ENCODE measurements around the gene ZNF865. TPM values are rescaled to one million over a fixed set of nuclear protein-coding genes. Genes with fewer than 3 reads are reported as not detected.

Gene ZNF865
- total and polyA plus RNA-seq, 7 experiments from 2014 or later: 0.06 to 22.7 (median 15.2) TPM

GRCh38 chr19:55611983-55612645, 6.7 kb downstream of the ZNF865 start:
- Histone ChIP-seq H3K9me3 (ENCODE audit: control insufficient read depth in 2 of 3, low read length in 3 of 3) (no peaks in the 10 kb centered on the region), H3K4me1 (ENCODE audit: control insufficient read depth in 2 of 2, insufficient read depth in 2 of 2, low read length in 2 of 2) (no peaks in the 10 kb centered on the region), H3K4me3 (ENCODE audit: low read length) (no peak overlapping the region), H3K27ac (ENCODE audit: low read depth, low read length) (no peak overlapping the region), H3K36me3 (ENCODE audit: control insufficient read depth in 2 of 3, insufficient read depth in 3 of 3, low read length in 3 of 3) (peaks cover 0 to 55% (median 3%) of the 10 kb centered on the region in 3 experiments), H3K27me3 (ENCODE audit: control insufficient read depth in 2 of 2, insufficient read depth in 2 of 2, low read length in 2 of 2) (no peaks in the 10 kb centered on the region)
- ChIA-PET POLR2A (interaction anchor here (0.7 kb wide), 1 partner anchor 12 kb away, joined by 3 read pairs; the partner anchor contains the start of gene ZNF524), CTCF (no interaction called here)
- no peak for DNase-seq
- Mint-ChIP-seq H3K9me3 (no peaks in the 10 kb centered on the region), H3K27ac (peak overlapping the region in 6 of 9 donors; percentile 11 to 62 (median 27)), H3K36me3 (peaks cover 0 to 25% (median 8%) of the 10 kb centered on the region in 5 donors), H3K4me3 (no peak overlapping the region), H3K4me1 (peaks cover 24 to 50% (median 42%) of the 10 kb centered on the region in 7 donors), H3K27me3 (no peaks in the 10 kb centered on the region)
- ATAC-seq: peak; percentile 46
- intact Hi-C loops (cut with micrococcal nuclease): no loop called here

DNA sequence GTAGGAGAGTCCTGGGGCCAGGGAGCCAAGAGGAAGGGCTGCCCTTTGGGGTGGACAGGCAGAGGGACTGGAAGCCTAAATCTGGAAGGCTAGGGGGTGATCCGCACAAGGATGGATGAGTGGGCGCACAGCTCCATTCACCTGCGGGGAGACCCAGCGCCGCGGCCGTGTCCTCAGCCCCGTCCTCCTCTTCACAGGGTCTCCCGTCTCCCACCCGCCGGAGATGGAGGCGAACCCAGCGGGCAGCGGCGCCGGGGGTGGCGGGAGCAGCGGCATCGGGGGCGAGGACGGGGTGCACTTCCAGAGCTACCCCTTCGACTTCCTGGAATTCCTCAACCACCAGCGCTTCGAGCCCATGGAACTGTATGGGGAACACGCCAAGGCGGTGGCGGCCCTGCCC, 7.9 kb downstream of the ZNF865 start:
- no peaks in the 10 kb centered on the region for H3K27me3 Mint-ChIP-seq
- no peaks in the 10 kb centered on the region for H3K27me3 ChIP-seq (ENCODE audit: control insufficient read depth in 2 of 2, insufficient read depth in 2 of 2, low read length in 2 of 2)
- H3K9me3 Mint-ChIP-seq: no peaks in the 10 kb centered on the region
- H3K4me3 ChIP-seq (ENCODE audit: low read length): no peak overlapping the region
- H3K36me3 Mint-ChIP-seq: peaks cover 0 to 23% (median 6%) of the 10 kb centered on the region in 5 donors
- H3K4me1 ChIP-seq (ENCODE audit: control insufficient read depth in 2 of 2, insufficient read depth in 2 of 2, low read length in 2 of 2): no peaks in the 10 kb centered on the region
- peaks cover 18 to 38% (median 33%) of the 10 kb centered on the region in 7 donors for H3K4me1 Mint-ChIP-seq
- intact Hi-C loops (cut with micrococcal nuclease): no loop called here
- H3K4me3 Mint-ChIP-seq: no peak overlapping the region
- no peak for ATAC-seq
- no peaks in the 10 kb centered on the region for H3K9me3 ChIP-seq (ENCODE audit: control insufficient read depth in 2 of 3, low read length in 3 of 3)
- H3K27ac ChIP-seq (ENCODE audit: low read depth, low read length): no peak overlapping the region
- H3K36me3 ChIP-seq (ENCODE audit: control insufficient read depth in 2 of 3, insufficient read depth in 3 of 3, low read length in 3 of 3): peaks cover 0 to 61% (median 7%) of the 10 kb centered on the region in 3 experiments
- no peak for DNase-seq
- peak overlapping the region in 1 of 9 donors; percentile 65 for H3K27ac Mint-ChIP-seq
- POLR2A ChIA-PET: no interaction called here
- CTCF ChIA-PET: no interaction called here

GRCh38 chr19:55613930-55614710, 8.7 kb downstream of the ZNF865 start:
- CTCF ChIA-PET: no interaction called here
- no peak overlapping the region for H3K27ac ChIP-seq (ENCODE audit: low read depth, low read length)
- no peak overlapping the region for H3K4me3 ChIP-seq (ENCODE audit: low read length)
- Mint-ChIP-seq H3K4me3 (no peak overlapping the region), H3K27ac (no peak overlapping the region), H3K36me3 (peaks cover 0 to 19% (median 6%) of the 10 kb centered on the region in 5 donors), H3K27me3 (no peaks in the 10 kb centered on the region), H3K4me1 (peaks cover 14 to 35% (median 28%) of the 10 kb centered on the region in 7 donors), H3K9me3 (no peaks in the 10 kb centered on the region)
- H3K9me3 ChIP-seq (ENCODE audit: control insufficient read depth in 2 of 3, low read length in 3 of 3): no peaks in the 10 kb centered on the region
- POLR2A ChIA-PET: no interaction called here
- H3K27me3 ChIP-seq (ENCODE audit: control insufficient read depth in 2 of 2, insufficient read depth in 2 of 2, low read length in 2 of 2): no peaks in the 10 kb centered on the region
- DNase-seq (no peak), ATAC-seq (no peak)
- H3K4me1 ChIP-seq (ENCODE audit: control insufficient read depth in 2 of 2, insufficient read depth in 2 of 2, low read length in 2 of 2): no peaks in the 10 kb centered on the region
- H3K36me3 ChIP-seq (ENCODE audit: control insufficient read depth in 2 of 3, insufficient read depth in 3 of 3, low read length in 3 of 3): peaks cover 0 to 56% (median 7%) of the 10 kb centered on the region in 3 experiments
- intact Hi-C loops (cut with micrococcal nuclease): no loop called here

- H3K36me3 Mint-ChIP-seq: peaks cover 0 to 13% (median 1%) of the 10 kb centered on the region in 5 donors
- Histone ChIP-seq H3K9me3 (ENCODE audit: control insufficient read depth in 2 of 3, low read length in 3 of 3) (no peaks in the 10 kb centered on the region), H3K4me3 (ENCODE audit: low read length) (no peak overlapping the region), H3K36me3 (ENCODE audit: control insufficient read depth in 2 of 3, insufficient read depth in 3 of 3, low read length in 3 of 3) (peaks cover 0 to 48% (median 7%) of the 10 kb centered on the region in 3 experiments), H3K4me1 (ENCODE audit: control insufficient read depth in 2 of 2, insufficient read depth in 2 of 2, low read length in 2 of 2) (no peaks in the 10 kb centered on the region), H3K27me3 (ENCODE audit: control insufficient read depth in 2 of 2, insufficient read depth in 2 of 2, low read length in 2 of 2) (no peaks in the 10 kb centered on the region), H3K27ac (ENCODE audit: low read depth, low read length) (no peak overlapping the region)
- CTCF ChIA-PET: no interaction called here
- peaks cover 12 to 33% (median 27%) of the 10 kb centered on the region in 7 donors for H3K4me1 Mint-ChIP-seq
- POLR2A ChIA-PET: no interaction called here
- H3K27me3 Mint-ChIP-seq: no peaks in the 10 kb centered on the region
- DNase-seq (no peak), ATAC-seq (no peak)
- no peak overlapping the region for H3K27ac Mint-ChIP-seq
- no peaks in the 10 kb centered on the region for H3K9me3 Mint-ChIP-seq
- H3K4me3 Mint-ChIP-seq: no peak overlapping the region
- intact Hi-C loops (cut with micrococcal nuclease): no loop called here
Observed at GRCh38 chr19:55614711-55615542, 9.5 kb downstream of the ZNF865 start.

- H3K4me1 ChIP-seq (ENCODE audit: control insufficient read depth in 2 of 2, insufficient read depth in 2 of 2, low read length in 2 of 2): peaks cover 0 to 7% of the 10 kb centered on the region in 2 donors
- H3K36me3 ChIP-seq (ENCODE audit: control insufficient read depth in 2 of 3, insufficient read depth in 3 of 3, low read length in 3 of 3): peaks cover 0 to 42% (median 7%) of the 10 kb centered on the region in 3 experiments
- H3K27me3 Mint-ChIP-seq: no peaks in the 10 kb centered on the region
- ATAC-seq (no peak), DNase-seq (no peak)
- peaks cover 0 to 13% (median 8%) of the 10 kb centered on the region in 5 donors for H3K36me3 Mint-ChIP-seq
- POLR2A ChIA-PET: no interaction called here
- peaks cover 13 to 35% (median 31%) of the 10 kb centered on the region in 7 donors for H3K4me1 Mint-ChIP-seq
- no peak overlapping the region for H3K4me3 ChIP-seq (ENCODE audit: low read length)
- H3K4me3 Mint-ChIP-seq: no peak overlapping the region
- no peak overlapping the region for H3K27ac Mint-ChIP-seq
- H3K27ac ChIP-seq (ENCODE audit: low read depth, low read length): no peak overlapping the region
- intact Hi-C loops (cut with micrococcal nuclease): no loop called here
- H3K27me3 ChIP-seq (ENCODE audit: control insufficient read depth in 2 of 2, insufficient read depth in 2 of 2, low read length in 2 of 2): no peaks in the 10 kb centered on the region
- H3K9me3 ChIP-seq (ENCODE audit: control insufficient read depth in 2 of 3, low read length in 3 of 3): no peaks in the 10 kb centered on the region
- CTCF ChIA-PET: no interaction called here
- H3K9me3 Mint-ChIP-seq: no peaks in the 10 kb centered on the region
Observed at GRCh38 chr19:55615543-55616394, 10.3 kb downstream of the ZNF865 start.

DNA sequence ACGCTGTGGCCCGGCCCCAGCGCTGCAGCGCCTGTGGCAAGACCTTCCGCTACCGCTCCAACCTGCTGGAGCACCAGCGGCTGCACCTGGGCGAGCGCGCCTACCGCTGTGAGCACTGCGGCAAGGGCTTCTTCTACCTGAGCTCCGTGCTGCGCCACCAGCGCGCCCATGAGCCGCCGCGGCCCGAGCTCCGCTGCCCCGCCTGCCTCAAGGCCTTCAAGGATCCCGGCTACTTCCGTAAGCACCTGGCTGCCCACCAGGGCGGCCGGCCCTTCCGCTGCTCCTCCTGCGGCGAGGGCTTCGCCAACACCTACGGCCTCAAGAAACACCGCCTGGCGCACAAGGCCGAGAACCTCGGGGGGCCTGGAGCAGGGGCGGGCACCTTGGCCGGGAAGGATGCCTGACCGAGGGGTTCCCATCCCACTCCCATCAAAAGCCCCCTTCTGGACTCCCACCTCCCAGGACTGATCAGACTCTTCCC, 11.0 kb downstream of the ZNF865 start:
- CTCF ChIA-PET: no interaction called here
- POLR2A ChIA-PET: no interaction called here
- H3K27me3 ChIP-seq (ENCODE audit: control insufficient read depth in 2 of 2, insufficient read depth in 2 of 2, low read length in 2 of 2): no peaks in the 10 kb centered on the region
- Mint-ChIP-seq H3K36me3 (peaks cover 0 to 13% (median 10%) of the 10 kb centered on the region in 5 donors), H3K27ac (peak overlapping the region in 1 of 9 donors; percentile 19), H3K4me3 (no peak overlapping the region), H3K27me3 (no peaks in the 10 kb centered on the region), H3K9me3 (no peaks in the 10 kb centered on the region), H3K4me1 (peaks cover 10 to 35% (median 31%) of the 10 kb centered on the region in 7 donors)
- H3K4me3 ChIP-seq (ENCODE audit: low read length): no peak overlapping the region
- no peaks in the 10 kb centered on the region for H3K9me3 ChIP-seq (ENCODE audit: control insufficient read depth in 2 of 3, low read length in 3 of 3)
- intact Hi-C loops (cut with micrococcal nuclease): no loop called here
- H3K27ac ChIP-seq (ENCODE audit: low read depth, low read length): no peak overlapping the region
- peaks cover 0 to 14% of the 10 kb centered on the region in 2 donors for H3K4me1 ChIP-seq (ENCODE audit: control insufficient read depth in 2 of 2, insufficient read depth in 2 of 2, low read length in 2 of 2)
- H3K36me3 ChIP-seq (ENCODE audit: control insufficient read depth in 2 of 3, insufficient read depth in 3 of 3, low read length in 3 of 3): peaks cover 0 to 43% (median 7%) of the 10 kb centered on the region in 3 experiments
- no peak for DNase-seq
- no peak for ATAC-seq

Measured in naive thymus-derived CD4-positive, alpha-beta T cell (primary cell).